Measurements from ENCODE around the gene FHAD1. TPM values are rescaled to one million over a fixed set of nuclear protein-coding genes. Genes with fewer than 3 reads are reported as not detected.

FHAD1 gene
- total and polyA plus RNA-seq, 8 donors: 0.75 to 5.5 (median 2.1) TPM

DNA sequence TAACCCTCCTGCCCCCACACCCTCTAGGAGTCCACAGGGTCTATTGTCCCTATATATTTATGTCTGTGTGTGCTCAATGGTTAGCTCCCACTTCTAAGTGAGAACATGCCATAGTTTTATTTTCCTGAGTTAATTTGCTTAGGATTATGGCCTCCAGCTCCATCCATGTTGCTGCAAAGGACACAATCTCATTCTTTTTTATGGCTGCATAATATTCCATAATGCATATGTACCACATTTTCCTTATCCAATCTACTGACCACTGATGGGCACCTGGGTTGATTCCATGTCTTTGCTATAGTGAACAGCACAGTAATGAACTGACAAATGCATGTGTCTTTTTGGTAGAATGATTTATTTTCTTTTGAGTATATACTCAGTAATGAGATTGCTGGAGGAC is 13.3 kb upstream of the FHAD1 start:
- H3K4me3 ChIP-seq: no peak overlapping the region
- no peaks in the 10 kb centered on the region for H3K36me3 ChIP-seq
- no peaks in the 10 kb centered on the region for H3K9me3 ChIP-seq
- H3K27me3 ChIP-seq: no peaks in the 10 kb centered on the region
- ATAC-seq (no peak), FAIRE-seq (no peak), DNase-seq (no peak)
- peaks cover 0 to 6% (median 0%) of the 10 kb centered on the region in 3 donors for H3K4me1 ChIP-seq
- no peak for TF ChIP-seq CTCF (IDR thresholded peaks at IDR 0.05)
- intact Hi-C loops (cut with DNase I): no loop called here
- no peak overlapping the region for H3K27ac ChIP-seq

DNA sequence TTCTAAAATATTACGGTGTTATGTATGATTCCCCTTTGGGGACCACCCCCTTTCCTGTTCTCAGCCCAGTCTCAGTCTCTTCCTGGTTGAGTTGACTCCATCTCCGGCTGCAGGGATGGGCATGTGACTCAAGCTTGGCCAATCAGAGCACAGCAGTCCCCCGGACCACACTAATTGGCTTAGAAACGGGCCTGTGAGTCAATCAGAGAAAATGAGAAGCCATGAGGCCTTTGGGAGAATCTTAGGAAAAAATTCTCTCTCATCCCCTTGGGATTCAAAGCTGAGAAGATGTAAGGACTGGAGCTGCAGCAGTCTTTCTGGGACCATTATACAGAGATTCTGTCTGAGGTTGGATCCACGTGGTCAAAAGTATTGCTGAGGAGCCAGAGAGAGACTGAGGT is 10.7 kb upstream of the FHAD1 start:
- H3K36me3 ChIP-seq: no peaks in the 10 kb centered on the region
- 78 to 88% methylated on average over 5 of the region's 5 CpGs for WGBS, 2 donors
- H3K27me3 ChIP-seq: no peaks in the 10 kb centered on the region
- DNase-seq (no peak), FAIRE-seq (no peak), ATAC-seq (no peak)
- TF ChIP-seq CTCF (IDR thresholded peaks at IDR 0.05): no peak
- H3K27ac ChIP-seq: no peak overlapping the region
- H3K4me3 ChIP-seq: no peak overlapping the region
- intact Hi-C loops (cut with DNase I): no loop called here
- H3K4me1 ChIP-seq: no peaks in the 10 kb centered on the region
- no peaks in the 10 kb centered on the region for H3K9me3 ChIP-seq

GRCh38 chr1:15236746-15237145 is 10.3 kb upstream of the FHAD1 start:
- Histone ChIP-seq H3K27me3 (no peaks in the 10 kb centered on the region), H3K36me3 (no peaks in the 10 kb centered on the region), H3K27ac (no peak overlapping the region), H3K4me3 (no peak overlapping the region), H3K9me3 (no peaks in the 10 kb centered on the region), H3K4me1 (no peaks in the 10 kb centered on the region)
- 91 to 95% methylated on average over 9 of the region's 9 CpGs for WGBS, 2 donors
- TF ChIP-seq CTCF (IDR thresholded peaks at IDR 0.05): no peak
- no peak for DNase-seq
- FAIRE-seq: no peak
- intact Hi-C loops (cut with DNase I): no loop called here
- no peak for ATAC-seq

DNA sequence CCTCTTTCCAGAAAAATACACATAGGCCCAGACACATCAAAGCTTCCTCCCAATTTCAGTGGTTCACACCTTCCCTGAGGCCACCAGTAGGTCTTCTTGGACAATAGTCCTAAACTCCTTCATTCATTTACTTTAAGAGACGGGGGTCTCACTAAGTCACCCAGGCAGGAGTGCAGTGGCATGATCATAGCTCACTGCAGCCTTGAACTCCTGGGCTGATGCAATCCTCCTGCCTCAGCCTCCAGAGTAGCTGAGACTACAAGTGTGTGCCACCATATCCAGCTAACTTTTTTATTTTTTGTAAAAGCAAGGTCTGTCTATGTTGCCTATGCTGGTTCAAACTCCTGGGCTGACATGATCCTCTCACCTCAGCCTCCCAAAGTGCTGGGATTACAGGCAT is 8.2 kb upstream of the FHAD1 start:
- Histone ChIP-seq H3K9me3 (no peaks in the 10 kb centered on the region), H3K4me1 (no peaks in the 10 kb centered on the region), H3K36me3 (no peaks in the 10 kb centered on the region), H3K27ac (no peak overlapping the region), H3K4me3 (no peak overlapping the region), H3K27me3 (no peaks in the 10 kb centered on the region)
- DNase-seq (no peak), FAIRE-seq (no peak), ATAC-seq (no peak)
- TF ChIP-seq CTCF (IDR thresholded peaks at IDR 0.05): no peak
- intact Hi-C loops (cut with DNase I): no loop called here
- WGBS, 2 donors: 81 to 88% methylated on average over 1 of the region's 1 CpG

GRCh38 chr1:15242766-15243165 is 4.3 kb upstream of the FHAD1 start:
- WGBS, 2 donors: 84 to 88% methylated on average over 7 of the region's 7 CpGs
- Histone ChIP-seq H3K4me1 (no peaks in the 10 kb centered on the region), H3K27me3 (no peaks in the 10 kb centered on the region), H3K9me3 (no peaks in the 10 kb centered on the region), H3K4me3 (no peak overlapping the region), H3K27ac (no peak overlapping the region), H3K36me3 (no peaks in the 10 kb centered on the region)
- DNase-seq (no peak), FAIRE-seq (no peak), ATAC-seq (no peak)
- intact Hi-C loops (cut with DNase I): no loop called here
- no peak for TF ChIP-seq CTCF (IDR thresholded peaks at IDR 0.05)

All from pancreas (tissue), 10 donors.